ENCODE results near the gene TKFC.
"Not testable (repeated sequence)": the region's sequence is repeated elsewhere in the genome, so short reads cannot be mapped to it uniquely, and the experiment has no call there.

The TKFC gene

DNA sequence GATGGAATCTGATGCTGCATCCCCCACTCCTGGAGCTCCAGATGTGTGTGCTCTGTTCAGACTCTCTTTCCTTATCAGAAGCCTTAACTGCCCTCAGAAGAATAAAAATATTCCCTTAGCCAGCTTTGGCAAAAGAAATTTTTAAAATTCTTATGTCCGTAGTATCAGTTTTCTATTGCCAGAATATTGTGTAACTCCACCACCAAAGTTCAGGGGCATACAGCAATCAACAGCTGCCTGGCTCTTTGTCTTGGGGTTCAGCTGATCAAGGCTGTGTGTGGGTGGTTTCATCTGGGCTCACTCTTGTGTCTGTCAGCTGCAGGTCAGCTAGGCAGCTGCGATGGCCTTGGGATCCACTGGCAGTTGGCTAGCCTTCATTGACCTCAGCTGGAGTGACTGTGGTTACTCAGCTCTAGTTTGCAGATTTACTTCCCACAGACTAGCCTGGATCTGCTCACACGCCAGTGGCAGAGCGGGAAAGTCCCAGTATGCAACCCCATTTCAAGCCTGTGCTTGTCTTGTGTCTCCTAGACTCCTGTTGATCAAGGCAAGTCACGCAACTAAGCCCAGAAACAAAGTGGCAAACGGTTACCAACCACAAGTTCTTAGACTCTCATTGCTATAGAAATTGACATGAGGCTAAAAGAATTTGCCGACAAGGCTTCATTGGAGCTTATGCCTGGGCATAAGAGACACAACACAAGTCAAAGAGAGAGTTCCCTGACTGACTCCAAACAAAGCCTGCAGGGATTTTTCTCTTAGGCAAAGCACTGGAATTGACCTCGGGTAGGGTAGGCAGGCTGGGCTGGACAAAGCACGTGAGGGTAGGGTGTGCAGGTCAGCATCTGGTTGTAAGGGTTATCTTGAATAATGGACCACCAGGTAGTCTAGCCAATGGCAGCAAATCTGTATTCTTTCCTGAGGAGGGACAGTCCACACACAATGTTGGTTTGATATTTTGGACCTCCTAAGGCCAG lies 36.6 kb downstream of the TKFC start:
- no peak for DNase-seq

DNA sequence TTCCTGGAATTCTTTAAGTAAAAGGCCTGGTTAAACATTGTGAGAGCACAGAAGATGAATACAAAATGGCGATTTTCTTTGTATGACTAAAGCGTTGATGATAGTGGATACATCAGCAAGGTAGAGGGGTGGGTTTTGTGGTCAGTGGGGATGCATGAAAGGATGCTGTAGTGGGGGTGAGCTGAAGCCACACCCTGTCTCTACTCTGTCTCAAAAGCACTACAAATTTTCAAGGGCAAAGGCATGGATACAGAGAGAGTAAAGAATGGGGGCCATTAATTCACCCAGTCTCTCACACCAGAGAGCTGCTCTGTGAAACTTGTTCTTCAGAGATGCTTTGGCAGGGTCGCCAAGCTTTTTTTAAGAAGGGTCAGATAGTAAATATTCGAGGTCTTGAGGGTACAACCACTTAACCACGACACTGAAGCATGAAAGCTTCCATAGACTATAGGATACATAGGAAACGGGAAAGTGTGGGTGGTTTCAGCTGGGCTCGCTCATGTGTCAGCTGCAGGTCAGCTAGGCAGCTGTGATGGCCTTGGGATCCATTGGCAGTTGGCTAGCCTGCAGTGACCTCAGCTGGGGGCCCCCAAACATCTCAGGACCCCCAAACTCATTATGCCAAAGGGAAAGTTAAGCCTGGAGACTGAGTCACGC lies 37.4 kb downstream of the TKFC start:
- DNase-seq: no peak

DNA sequence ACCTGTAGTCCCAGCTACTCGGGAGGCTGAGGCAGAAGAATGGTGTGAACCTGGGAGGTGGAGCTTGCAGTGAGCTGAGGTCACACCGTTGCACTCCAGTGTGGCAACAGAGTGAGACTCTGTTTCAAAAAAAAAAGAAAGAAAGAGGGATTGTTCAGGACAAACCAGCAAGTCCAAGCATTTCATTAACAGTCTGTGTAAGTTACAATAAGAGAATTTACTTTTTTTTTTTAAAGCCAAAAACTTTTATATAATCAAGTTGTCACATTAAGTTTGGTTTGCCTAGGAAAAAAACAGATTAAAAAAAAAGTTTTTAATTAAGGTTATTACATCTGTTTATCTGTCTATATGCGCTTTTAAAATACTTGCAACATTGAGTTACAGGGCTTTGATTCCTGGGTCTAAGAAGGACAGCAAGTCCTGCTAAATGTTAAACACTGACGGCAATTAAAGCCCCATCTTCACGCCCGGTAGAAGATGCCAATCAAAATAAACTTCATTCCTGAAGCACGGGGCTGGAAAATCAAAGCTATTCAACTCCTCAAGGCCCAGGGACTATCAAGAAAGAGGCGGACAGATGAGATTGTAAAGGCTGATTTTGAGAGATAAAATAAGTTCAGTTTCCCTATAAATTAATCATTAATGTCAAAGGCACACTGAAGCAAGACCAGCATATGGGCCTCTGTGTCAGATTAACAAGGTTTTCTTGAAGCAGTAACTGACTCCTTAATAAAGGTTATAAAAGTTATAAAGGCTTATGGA lies 39.8 kb downstream of the TKFC start:
- no peak for DNase-seq

DNA sequence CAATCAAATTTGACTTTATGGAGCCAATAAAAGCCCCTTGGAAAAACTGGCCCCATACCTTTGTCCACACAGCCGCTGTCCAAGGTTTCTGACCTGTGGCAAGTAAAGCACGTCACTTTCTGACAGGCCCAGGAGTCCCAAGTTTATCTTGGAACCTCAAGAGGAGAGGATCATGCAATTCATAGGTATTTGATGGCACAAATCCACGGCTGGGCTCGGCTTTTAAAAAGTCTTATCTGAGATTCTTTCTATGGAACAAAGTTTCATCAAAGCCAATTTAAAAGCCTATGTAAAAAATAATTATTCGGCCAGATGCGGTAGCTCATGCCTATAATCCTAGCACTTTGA lies 42.7 kb downstream of the TKFC start:
- no peak for DNase-seq

DNA sequence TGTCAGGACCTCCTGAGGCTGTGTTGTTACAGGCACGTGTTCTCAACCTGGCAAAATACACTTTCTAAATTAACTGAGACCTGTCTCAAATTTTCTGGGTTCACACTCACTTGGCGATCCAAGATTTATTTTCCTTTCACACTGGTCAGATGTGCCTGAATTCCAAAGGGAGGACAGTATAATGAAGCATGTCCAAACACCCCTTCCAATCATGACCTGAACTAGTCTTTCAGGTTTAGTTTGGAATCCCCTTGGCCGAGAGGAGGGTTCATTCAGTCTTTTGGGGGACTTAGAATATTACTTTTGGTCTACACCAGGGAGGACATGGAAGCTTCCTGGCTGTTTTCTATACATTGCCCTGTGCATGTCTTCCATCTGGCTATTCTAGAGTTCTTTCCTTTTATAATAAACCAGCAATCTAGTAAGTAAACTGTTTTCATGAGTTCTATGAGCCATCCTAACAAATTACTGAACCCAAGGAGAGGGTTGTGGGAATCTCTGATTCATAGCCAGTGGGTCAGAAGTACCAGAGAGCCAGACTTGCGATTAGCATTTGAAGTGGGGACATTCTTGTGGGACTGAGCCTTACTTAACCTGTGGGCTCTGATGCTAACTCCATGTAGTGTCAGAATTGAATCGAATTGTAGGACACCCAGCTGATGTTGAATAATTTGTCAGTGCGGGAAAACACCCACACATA lies 44.6 kb downstream of the TKFC start:
- DNase-seq: no peak

DNA sequence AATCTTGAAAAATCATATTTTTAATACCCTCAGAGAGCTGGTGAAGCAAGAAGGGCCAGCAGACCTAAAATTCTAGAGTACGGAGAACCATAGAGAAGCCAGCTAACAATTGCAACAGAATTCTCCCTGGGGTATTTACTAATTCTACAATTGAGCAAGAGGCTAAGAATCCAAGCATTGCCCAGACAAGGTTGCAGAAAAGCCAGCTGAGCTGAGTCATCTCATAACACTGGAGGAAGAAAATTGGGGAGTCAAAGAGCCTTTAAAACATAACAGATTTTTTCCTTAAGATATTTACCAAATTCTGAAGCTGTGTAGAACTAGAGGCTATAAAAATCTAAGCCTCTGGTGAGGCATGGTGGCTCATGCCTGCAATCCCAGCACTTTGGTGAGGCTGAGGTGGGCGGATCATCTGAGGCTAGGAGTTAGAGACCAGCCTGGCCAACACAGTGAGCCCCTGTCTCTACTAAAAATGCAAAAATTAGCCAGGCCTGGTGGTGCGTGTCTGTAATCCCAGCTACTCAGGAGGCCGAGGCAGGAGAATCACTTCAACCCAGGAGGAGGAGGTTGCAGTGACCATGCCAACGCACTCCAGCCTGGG lies 45.8 kb downstream of the TKFC start:
- peak; percentile 44 for DNase-seq

DNA sequence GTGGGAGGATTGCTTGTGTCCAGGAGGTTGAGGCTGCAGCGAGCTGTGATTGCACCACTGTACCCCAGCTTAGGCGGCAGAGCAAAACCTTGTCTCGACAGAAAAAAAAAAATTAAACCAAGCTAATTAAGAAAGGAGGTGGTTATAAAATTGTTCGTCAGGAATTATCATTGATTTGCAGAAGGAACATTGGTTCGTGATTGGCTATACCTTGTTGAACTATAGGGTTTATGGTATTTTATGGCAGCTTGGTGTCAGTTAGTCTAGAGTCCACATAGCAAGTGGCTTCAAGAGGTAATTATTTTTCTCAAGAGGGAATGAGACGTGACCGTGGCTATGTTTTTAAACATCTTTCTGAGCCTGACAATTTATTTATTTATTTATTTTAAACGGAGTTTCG lies 47.9 kb downstream of the TKFC start:
- no peak for DNase-seq

DNA sequence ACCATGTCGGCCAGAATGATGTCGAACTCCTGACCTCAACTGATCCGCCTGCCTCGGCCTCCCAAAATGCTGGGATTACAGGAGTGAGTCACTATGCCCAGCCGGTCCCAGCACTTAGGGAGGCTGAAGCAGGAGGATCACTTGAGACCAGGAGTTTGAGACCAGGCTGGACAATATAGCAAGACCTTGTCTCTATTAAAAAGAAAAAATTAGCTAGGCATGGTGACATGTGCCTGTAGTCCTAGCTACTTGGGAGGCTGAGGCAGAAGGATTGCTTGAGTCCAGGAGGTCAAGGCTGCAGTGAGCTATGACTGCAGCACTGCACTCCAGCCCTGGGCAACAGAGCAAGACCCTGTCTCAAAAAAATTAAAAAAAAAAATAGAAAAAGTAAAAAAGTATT lies 50.8 kb downstream of the TKFC start:
- not testable (repeated sequence) for DNase-seq

DNA sequence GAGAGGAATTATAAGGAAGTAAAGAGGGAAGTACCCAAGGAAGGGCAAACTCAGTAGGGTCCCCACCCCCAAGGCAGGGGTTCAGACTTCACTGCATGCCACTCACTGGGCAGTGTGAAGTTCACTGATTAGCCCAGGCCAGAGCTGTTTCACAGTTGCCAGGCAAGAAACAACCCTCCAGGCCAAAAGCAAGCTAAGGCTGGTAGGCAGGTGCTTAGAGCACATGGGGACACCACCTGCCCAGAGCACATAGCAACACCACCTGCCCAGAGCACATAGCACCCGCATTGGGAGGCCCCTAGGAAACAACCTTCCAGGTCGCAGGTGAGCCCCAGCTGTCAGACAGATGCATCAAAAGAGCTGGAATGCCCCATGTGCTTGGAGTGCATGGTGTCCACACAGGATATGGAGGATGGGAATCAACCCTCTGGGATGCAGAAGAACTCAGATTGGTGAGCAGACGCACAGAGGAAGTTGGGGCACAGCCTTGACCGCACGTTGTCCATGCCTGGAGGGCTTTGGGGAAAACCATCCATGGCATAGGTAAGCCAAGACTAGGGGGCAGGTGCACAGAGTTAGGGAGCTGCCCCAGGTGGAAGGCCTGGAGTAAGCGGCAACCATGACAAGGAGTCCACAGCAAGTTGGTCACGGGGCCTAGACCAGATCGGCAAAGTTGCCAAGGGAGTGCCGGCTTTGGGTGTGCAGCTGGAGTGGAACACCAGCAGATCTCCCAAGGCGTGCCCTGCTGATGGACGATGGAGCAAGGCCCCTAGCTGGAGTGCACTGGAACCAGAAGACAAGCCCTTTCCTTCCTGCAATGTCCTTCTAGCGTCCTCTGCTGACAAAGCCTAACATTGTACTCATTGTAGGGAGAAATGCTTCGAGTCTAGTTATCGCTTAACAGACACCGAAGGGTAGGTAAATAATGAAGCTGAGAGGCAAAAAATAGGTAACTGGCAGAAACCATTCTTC lies 51.5 kb downstream of the TKFC start:
- DNase-seq: no peak

DNA sequence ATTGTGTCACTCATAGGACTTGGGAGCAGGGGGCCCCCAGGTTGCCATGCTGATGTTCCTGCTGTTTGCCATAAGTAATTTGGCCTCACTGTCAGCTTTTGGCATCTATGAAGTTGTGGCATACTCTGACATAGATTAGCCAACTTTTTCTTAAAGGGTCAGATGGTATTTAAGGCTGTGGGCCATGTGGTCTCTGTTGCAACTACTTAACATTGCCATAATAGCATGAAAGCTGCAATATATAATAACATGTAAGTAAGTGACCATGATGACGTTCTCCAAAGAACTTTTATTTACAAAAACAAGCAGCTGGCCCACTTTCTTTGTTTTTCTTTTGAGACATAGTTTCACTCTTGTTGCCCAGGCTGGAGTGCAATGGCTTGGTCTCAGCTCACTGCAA lies 57.1 kb downstream of the TKFC start:
- no peak for DNase-seq

DNA sequence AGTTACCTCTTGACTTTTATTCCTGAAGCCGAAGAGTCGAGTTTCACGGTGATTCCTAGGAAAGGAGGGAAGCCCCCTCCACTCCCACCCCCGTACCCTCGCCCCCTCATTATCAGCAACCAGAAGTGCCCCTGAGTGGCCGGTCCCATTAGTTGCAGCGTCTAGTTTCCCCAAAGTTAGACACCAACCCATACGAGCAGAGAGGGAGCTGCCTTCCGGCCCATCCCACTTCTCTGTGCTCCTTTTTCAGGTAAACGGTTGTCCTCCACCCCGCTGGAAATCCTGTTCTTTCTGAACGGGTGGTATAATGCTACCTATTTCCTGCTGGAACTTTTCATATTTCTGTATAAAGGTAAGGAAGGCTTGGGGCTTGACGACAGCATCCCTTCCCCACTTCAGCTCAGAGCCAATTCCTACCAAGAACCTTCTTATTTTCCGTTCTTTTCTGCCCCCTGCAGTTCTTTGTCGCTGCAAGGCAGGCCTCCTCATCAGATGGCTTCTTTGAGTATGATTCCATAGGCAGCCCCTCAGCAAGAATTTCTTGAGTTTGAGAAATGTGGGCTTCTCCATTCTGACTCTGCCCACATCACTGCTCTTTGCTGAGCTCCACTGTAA lies 60.1 kb downstream of the TKFC start:
- peak; percentile 18 for DNase-seq
